ENCODE data around the gene TMEM248. TPM values are rescaled to one million over a fixed set of nuclear protein-coding genes. Genes with fewer than 3 reads are reported as not detected.
A peak's percentile ranks its signal among the peaks of the same experiment; 100 is the strongest.

TMEM248 gene
- total RNA-seq, 1 experiment from 2014 or later = 98.0 TPM

- H3K4me3 ChIP-seq (ENCODE audit: low read depth, low read length) = no peak overlapping the region
- no peaks in the 10 kb centered on the region for H3K36me3 ChIP-seq (ENCODE audit: control insufficient read depth, insufficient read depth, low read length)
- POLR2A ChIA-PET = no interaction called here
- DNase-seq = no peak
- no peaks in the 10 kb centered on the region for H3K27me3 Mint-ChIP-seq (ENCODE audit: insufficient read depth, unreplicated experiment)
- BruUV-seq (replicated peaks) = no TSS peak
- intact Hi-C loops (cut with micrococcal nuclease; ENCODE audit: unreplicated experiment) = no loop called here
- H3K4me1 Mint-ChIP-seq (ENCODE audit: low read depth, unreplicated experiment) = peaks cover 11% of the 10 kb centered on the region
- no peaks in the 10 kb centered on the region for H3K9me3 Mint-ChIP-seq (ENCODE audit: unreplicated experiment)
- peaks cover 4% of the 10 kb centered on the region; the same call in 1 of the 2 replicates for H3K4me1 ChIP-seq
- H3K27ac Mint-ChIP-seq (ENCODE audit: unreplicated experiment) = no peak overlapping the region
- H3K4me3 Mint-ChIP-seq (ENCODE audit: unreplicated experiment) = no peak overlapping the region
- H3K36me3 Mint-ChIP-seq (ENCODE audit: insufficient read depth, unreplicated experiment) = peaks cover 52% of the 10 kb centered on the region
- no peaks in the 10 kb centered on the region for H3K9me3 ChIP-seq
- CTCF ChIA-PET = interaction anchor here (0.6 kb wide), 2 partner anchors 56 to 268 kb away, joined by 3 read pairs; no protein-coding TSS in a partner anchor
- no peak for TF ChIP-seq CTCF (IDR thresholded peaks at IDR 0.05; ENCODE audit: insufficient read depth in 1 of 2, low read depth in 1 of 2, low read length in 1 of 2, severe bottlenecking in 1 of 2, unreplicated experiment in 1 of 2)
- H3K27me3 ChIP-seq (replicated peaks; ENCODE audit: control insufficient read depth, insufficient read depth, low read length) = no peaks in the 10 kb centered on the region
These were observed 8.9 kb downstream of the TMEM248 start for GRCh38 chr7:66929935-66930334.

- no peaks in the 10 kb centered on the region for H3K27me3 ChIP-seq (replicated peaks; ENCODE audit: control insufficient read depth, insufficient read depth, low read length)
- H3K9me3 Mint-ChIP-seq (ENCODE audit: unreplicated experiment) = no peaks in the 10 kb centered on the region
- H3K4me3 ChIP-seq (ENCODE audit: low read depth, low read length) = no peak overlapping the region
- DNase-seq = peak; percentile 55 to 69
- no peak overlapping the region for H3K27ac Mint-ChIP-seq (ENCODE audit: unreplicated experiment)
- POLR2A ChIA-PET = no interaction called here
- peaks cover 8% of the 10 kb centered on the region for H3K4me1 Mint-ChIP-seq (ENCODE audit: low read depth, unreplicated experiment)
- TF ChIP-seq CTCF (IDR thresholded peaks at IDR 0.05; ENCODE audit: insufficient read depth in 1 of 2, low read depth in 1 of 2, low read length in 1 of 2, severe bottlenecking in 1 of 2, unreplicated experiment in 1 of 2) = no peak
- no peaks in the 10 kb centered on the region for H3K36me3 ChIP-seq (ENCODE audit: control insufficient read depth, insufficient read depth, low read length)
- peaks cover under 1% of the 10 kb centered on the region; the same call in 1 of the 2 replicates for H3K4me1 ChIP-seq
- no peaks in the 10 kb centered on the region for H3K27me3 Mint-ChIP-seq (ENCODE audit: insufficient read depth, unreplicated experiment)
- CTCF ChIA-PET = interaction anchor here (0.6 kb wide), 1 partner anchor 55 kb away, joined by 3 read pairs; no protein-coding TSS in a partner anchor
- H3K4me3 Mint-ChIP-seq (ENCODE audit: unreplicated experiment) = no peak overlapping the region
- BruUV-seq (replicated peaks) = no TSS peak
- H3K36me3 Mint-ChIP-seq (ENCODE audit: insufficient read depth, unreplicated experiment) = peaks cover 48% of the 10 kb centered on the region
- intact Hi-C loops (cut with micrococcal nuclease; ENCODE audit: unreplicated experiment) = no loop called here
- no peaks in the 10 kb centered on the region for H3K9me3 ChIP-seq
These were observed 9.3 kb downstream of the TMEM248 start for GRCh38 chr7:66930341-66930740.

- Mint-ChIP-seq H3K27ac (ENCODE audit: unreplicated experiment) (no peak overlapping the region), H3K4me1 (ENCODE audit: low read depth, unreplicated experiment) (peaks cover 10% of the 10 kb centered on the region), H3K27me3 (ENCODE audit: insufficient read depth, unreplicated experiment) (no peaks in the 10 kb centered on the region), H3K36me3 (ENCODE audit: insufficient read depth, unreplicated experiment) (peaks cover 34% of the 10 kb centered on the region), H3K4me3 (ENCODE audit: unreplicated experiment) (no peak overlapping the region), H3K9me3 (ENCODE audit: unreplicated experiment) (peaks cover 10% of the 10 kb centered on the region)
- no peak for TF ChIP-seq CTCF (IDR thresholded peaks at IDR 0.05; ENCODE audit: insufficient read depth in 1 of 2, low read depth in 1 of 2, low read length in 1 of 2, severe bottlenecking in 1 of 2, unreplicated experiment in 1 of 2)
- ChIA-PET POLR2A (no interaction called here), CTCF (no interaction called here)
- BruUV-seq (replicated peaks) = no TSS peak
- DNase-seq = no peak
- no peaks in the 10 kb centered on the region for H3K9me3 ChIP-seq
- H3K27me3 ChIP-seq (replicated peaks; ENCODE audit: control insufficient read depth, insufficient read depth, low read length) = no peaks in the 10 kb centered on the region
- H3K36me3 ChIP-seq (ENCODE audit: control insufficient read depth, insufficient read depth, low read length) = no peaks in the 10 kb centered on the region
- intact Hi-C loops (cut with micrococcal nuclease; ENCODE audit: unreplicated experiment) = no loop called here
- no peak overlapping the region for H3K4me3 ChIP-seq (ENCODE audit: low read depth, low read length)
- no peaks in the 10 kb centered on the region for H3K4me1 ChIP-seq
These were observed 12.4 kb downstream of the TMEM248 start for GRCh38 chr7:66933469-66933868.

Measured in Caco-2 (cell line).